Activated CD4-positive, CD25-positive, alpha-beta regulatory T cell treated with anti-CD3 and anti-CD28 coated beads, Interleukin-2, amount 50 U/mL, for 24 hours (primary cell): ENCODE data around the gene PSMD3.

Experiments
- ATAC-seq, 2 donors: fragments of 150-1000 bp; cut with Tn5 transposase; one replicate each; pipeline ENCODE4 v1.10.0; 2021; ENCODE audit warnings: mild to moderate bottlenecking in 1 of 2, moderate library complexity in 1 of 2

Gene PSMD3

GRCh38 chr17:40023590-40024292 lies 43.1 kb downstream of the PSMD3 start:
- no peak for ATAC-seq

GRCh38 chr17:40024901-40025300 lies 44.3 kb downstream of the PSMD3 start:
- no peak for ATAC-seq

- ATAC-seq = no peak
Observed at GRCh38 chr17:40025559-40025958, 45.0 kb downstream of the PSMD3 start.

- peak; percentile 33 to 34 for ATAC-seq
Observed at GRCh38 chr17:40025991-40026815, 45.6 kb downstream of the PSMD3 start.

GRCh38 chr17:40026816-40027613 lies 46.4 kb downstream of the PSMD3 start:
- ATAC-seq = peak; percentile 90 to 92

- ATAC-seq = no peak
Observed at GRCh38 chr17:40027614-40028012, 47.0 kb downstream of the PSMD3 start.

GRCh38 chr17:40028595-40028994 lies 48.0 kb downstream of the PSMD3 start:
- ATAC-seq = no peak

- ATAC-seq = no peak
Observed at GRCh38 chr17:40031706-40032105, 51.1 kb downstream of the PSMD3 start.

- ATAC-seq = no peak
Observed at GRCh38 chr17:40032322-40033320, 52.0 kb downstream of the PSMD3 start.

- no peak for ATAC-seq
Observed at GRCh38 chr17:40033339-40033738, 52.7 kb downstream of the PSMD3 start.

GRCh38 chr17:40034426-40035161 lies 54.0 kb downstream of the PSMD3 start:
- no peak for ATAC-seq

GRCh38 chr17:40035162-40035559 lies 54.6 kb downstream of the PSMD3 start:
- no peak for ATAC-seq

GRCh38 chr17:40038882-40039513 lies 58.4 kb downstream of the PSMD3 start:
- ATAC-seq = no peak

GRCh38 chr17:40041196-40041595 lies 60.6 kb downstream of the PSMD3 start:
- no peak for ATAC-seq
